CD4-positive, alpha-beta T cell treated with Interleukin-15 for 1 hour (primary cell): ENCODE data around the gene GLOD4.

Source experiments
- DNase-seq: peaks from one replicate; pipeline ENCODE4 v3.0.0-alpha.2; 2020

Gene GLOD4

GRCh38 chr17:733743-734142 is 48.3 kb downstream of the GLOD4 start:
- no peak for DNase-seq

- DNase-seq: no peak
These were observed 49.0 kb downstream of the GLOD4 start for GRCh38 chr17:732902-733720.

GRCh38 chr17:732067-732901 is 49.8 kb downstream of the GLOD4 start, which contains the start of gene TLCD3A:
TLCD3A (plus strand) TSS chr17:732596; CDS start chr17:732648, 52 bp downstream.
- DNase-seq: peak; percentile 46

GRCh38 chr17:731644-732066 is 50.4 kb downstream of the GLOD4 start:
- no peak for DNase-seq

- DNase-seq: no peak
These were observed 53.2 kb downstream of the GLOD4 start for GRCh38 chr17:728911-729310.

- no peak for DNase-seq
These were observed 55.7 kb downstream of the GLOD4 start for GRCh38 chr17:726271-726919.

GRCh38 chr17:725746-726145 is 56.3 kb downstream of the GLOD4 start:
- DNase-seq: no peak

- DNase-seq: no peak
These were observed 57.0 kb downstream of the GLOD4 start for GRCh38 chr17:725084-725483.

GRCh38 chr17:721540-721937 is 60.5 kb downstream of the GLOD4 start:
- no peak for DNase-seq

GRCh38 chr17:720706-721539 is 61.2 kb downstream of the GLOD4 start:
- no peak for DNase-seq

- DNase-seq: no peak
These were observed 64.0 kb downstream of the GLOD4 start for GRCh38 chr17:718075-718474.
